Measurements from ENCODE around the gene NFIA.

The NFIA gene

DNA sequence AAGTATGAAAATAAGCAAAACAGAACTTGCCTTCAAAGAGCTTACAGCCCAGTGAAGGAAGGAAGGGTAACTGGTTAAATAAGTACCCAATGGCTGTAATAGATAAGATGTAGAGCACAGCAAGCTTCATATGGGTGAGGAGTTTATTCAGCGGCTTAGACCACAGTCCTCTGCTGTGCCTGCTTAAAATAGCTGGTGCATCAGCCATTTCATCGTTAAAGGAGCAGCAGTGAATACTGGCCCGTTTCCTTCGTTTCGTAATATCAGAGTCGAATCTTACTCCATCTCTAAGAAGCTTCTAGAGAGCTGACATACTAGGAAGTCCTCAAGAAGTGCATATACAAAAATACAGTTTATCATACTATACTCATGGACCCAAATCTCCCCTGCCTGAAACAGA, 286.5 kb downstream of the NFIA start:
- DNase-seq (ENCODE audit: extremely low read depth, low read depth): no peak
- TF ChIP-seq, protein P1, sequence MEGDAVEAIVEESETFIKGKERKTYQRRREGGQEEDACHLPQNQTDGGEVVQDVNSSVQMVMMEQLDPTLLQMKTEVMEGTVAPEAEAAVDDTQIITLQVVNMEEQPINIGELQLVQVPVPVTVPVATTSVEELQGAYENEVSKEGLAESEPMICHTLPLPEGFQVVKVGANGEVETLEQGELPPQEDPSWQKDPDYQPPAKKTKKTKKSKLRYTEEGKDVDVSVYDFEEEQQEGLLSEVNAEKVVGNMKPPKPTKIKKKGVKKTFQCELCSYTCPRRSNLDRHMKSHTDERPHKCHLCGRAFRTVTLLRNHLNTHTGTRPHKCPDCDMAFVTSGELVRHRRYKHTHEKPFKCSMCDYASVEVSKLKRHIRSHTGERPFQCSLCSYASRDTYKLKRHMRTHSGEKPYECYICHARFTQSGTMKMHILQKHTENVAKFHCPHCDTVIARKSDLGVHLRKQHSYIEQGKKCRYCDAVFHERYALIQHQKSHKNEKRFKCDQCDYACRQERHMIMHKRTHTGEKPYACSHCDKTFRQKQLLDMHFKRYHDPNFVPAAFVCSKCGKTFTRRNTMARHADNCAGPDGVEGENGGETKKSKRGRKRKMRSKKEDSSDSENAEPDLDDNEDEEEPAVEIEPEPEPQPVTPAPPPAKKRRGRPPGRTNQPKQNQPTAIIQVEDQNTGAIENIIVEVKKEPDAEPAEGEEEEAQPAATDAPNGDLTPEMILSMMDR (IDR thresholded peaks at IDR 0.05; ENCODE audit: low read depth, low read length, missing control alignments): no peak
- H3K4me3 ChIP-seq (replicated peaks; ENCODE audit: low read depth, low read length): no peak overlapping the region

DNA sequence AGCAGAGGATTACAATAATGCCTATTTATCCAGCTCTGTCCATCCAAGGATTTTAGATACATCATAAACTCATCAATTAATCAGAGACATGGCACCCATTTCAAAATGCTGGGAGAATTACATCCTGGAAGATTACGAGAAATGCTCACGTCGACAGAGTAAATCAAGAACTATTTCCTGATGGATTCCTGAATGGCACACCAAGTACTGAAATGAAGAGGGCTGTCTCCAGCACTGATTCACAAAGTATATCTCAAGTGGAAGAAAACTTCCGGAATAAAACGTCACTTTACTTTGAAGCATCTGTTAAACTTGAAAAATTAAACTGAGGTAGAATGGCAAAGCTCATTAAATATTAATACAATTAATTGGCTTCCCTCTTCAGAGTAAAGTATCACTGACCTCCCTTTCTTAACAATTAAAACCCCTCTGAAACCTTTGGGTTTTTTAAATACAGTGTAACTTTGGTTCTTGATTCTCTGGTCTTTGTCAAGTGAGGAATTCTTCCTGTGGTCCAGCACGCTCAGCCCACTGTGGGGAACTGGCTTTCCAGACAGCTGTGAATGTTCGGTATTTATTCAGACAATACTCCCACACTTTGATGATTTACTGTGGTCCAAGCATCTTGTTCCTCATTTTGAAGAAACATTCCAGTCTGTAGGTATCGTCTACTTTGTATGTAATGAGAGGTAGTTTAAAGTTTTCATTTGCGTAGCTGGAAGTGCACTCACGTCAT, 288.0 kb downstream of the NFIA start:
- TF ChIP-seq, protein P1 (IDR thresholded peaks at IDR 0.05; ENCODE audit: low read depth, low read length, missing control alignments): no peak
- DNase-seq (ENCODE audit: extremely low read depth, low read depth): no peak
- no peak overlapping the region for H3K4me3 ChIP-seq (replicated peaks; ENCODE audit: low read depth, low read length)

DNA sequence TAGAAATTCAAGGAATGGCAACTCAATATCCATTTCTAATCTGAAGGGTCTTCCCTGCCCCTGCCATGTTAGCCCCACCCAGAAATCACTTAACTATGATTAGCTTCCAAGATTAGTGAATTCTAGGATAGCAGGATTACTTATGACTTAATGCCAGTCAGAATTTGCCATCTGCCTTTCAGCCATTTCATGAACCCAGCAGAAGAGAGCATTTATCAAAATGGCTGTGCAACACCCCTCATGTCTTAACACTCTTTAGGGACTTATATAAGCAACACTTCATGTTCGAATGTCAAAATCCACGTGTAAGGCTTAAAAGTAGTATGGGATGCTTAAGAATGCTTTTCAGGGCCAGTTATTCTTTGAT, 288.5 kb downstream of the NFIA start:
- no peak overlapping the region for H3K4me3 ChIP-seq (replicated peaks; ENCODE audit: low read depth, low read length)
- DNase-seq (ENCODE audit: extremely low read depth, low read depth): no peak
- TF ChIP-seq, protein P1 (IDR thresholded peaks at IDR 0.05; ENCODE audit: low read depth, low read length, missing control alignments): no peak

DNA sequence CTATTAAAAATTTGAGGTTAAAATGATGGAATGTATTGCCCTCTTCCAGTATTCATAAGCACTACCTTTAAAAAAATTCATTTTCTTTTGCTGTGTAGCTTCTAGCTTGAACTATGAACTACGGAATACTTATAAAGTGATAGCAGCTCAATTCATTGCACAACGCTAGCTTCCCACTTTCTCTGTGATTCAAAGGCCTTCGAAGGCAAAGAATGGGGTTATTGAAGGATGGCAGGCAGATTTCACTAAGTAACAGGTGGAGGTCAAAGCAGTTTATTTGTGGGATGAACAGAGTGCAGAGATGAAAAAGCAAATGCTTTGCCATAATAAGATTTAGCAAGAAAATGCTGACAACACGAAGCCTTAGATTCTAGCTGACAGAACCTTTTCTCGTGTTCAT, 290.6 kb downstream of the NFIA start:
- H3K4me3 ChIP-seq (replicated peaks; ENCODE audit: low read depth, low read length): no peak overlapping the region
- TF ChIP-seq, protein P1 (IDR thresholded peaks at IDR 0.05; ENCODE audit: low read depth, low read length, missing control alignments): no peak
- no peak for DNase-seq (ENCODE audit: extremely low read depth, low read depth)

DNA sequence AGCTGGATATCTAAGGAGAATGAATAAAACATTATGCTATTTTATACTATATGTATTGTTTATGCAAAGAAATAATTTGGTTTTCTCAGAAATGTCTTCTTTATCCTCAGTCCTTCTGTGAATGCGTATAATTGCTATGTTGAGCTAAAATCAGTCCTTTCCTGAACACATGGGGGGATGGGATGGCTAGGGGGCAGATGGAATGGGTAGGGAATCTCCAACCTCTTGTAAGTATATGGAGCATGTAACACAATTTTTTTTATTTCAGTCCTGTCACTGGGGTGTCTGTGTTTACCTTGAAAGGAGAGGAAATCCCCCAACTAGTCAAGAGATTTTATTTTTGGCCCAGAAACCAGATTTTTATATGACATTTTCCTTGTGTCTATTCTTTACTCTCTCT, 291.8 kb downstream of the NFIA start:
- H3K4me3 ChIP-seq (replicated peaks; ENCODE audit: low read depth, low read length): no peak overlapping the region
- no peak for DNase-seq (ENCODE audit: extremely low read depth, low read depth)
- TF ChIP-seq, protein P1 (IDR thresholded peaks at IDR 0.05; ENCODE audit: low read depth, low read length, missing control alignments): no peak

DNA sequence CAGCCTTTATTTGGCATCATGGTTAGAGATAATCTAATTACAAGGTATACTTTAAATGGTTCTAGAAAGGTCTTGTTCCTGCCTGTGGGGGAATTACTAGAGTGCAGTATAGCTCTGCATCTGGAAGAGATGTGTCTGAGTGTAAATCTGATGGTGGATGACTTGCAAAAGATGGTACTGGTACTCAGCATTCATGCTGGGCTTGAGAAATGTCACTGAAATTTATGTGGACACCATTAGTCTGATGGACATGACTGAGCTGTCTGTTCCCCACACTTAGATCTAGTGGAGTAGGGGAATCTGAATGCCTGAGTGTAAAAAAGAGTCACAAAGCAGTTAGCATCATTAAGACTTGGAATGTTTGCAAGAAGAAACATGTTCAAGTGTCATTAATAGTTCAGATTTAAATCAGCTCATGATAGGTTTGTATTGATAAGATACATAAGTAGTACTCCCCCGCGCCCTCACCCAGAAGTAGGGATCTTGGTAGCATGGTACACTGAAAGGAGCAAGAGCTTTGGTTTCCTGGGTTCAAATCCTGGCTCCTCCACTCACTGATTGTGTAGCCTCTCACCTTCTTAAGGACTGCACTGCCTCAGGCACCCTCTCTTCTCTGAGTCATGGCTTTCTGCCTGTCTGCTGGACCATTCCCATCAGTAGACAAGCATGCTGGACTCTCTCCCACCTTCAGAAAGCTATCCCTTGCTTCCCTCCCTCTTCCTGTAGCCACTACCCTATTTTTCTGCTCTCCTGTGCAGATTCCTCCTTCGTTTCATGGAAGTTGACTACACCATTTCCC, 292.9 kb downstream of the NFIA start:
- TF ChIP-seq, protein P1 (IDR thresholded peaks at IDR 0.05; ENCODE audit: low read depth, low read length, missing control alignments): no peak
- no peak for DNase-seq (ENCODE audit: extremely low read depth, low read depth)
- H3K4me3 ChIP-seq (replicated peaks; ENCODE audit: low read depth, low read length): no peak overlapping the region
